MM.1S (cell line): ENCODE data around the gene EGR4.

Experiments used
- DNase-seq: peaks from one replicate; pipeline ENCODE4 v3.0.0-alpha.2; 2015
- H2AFZ ChIP-seq: fragments of 300-600 bp; sonication (generic); 2 replicates; pipeline ENCODE4 v1.6.0; 2016; ENCODE audit warnings: antibody characterized with exemption, low read length
- H3F3A ChIP-seq: fragments of 300-600 bp; sonication (generic); 2 replicates; pipeline ENCODE4 v1.6.1; 2016; ENCODE audit warnings: mild to moderate bottlenecking, antibody characterized with exemption, low read length, moderate library complexity, mixed read lengths; ENCODE audit not compliant: insufficient read depth
- H3K27ac ChIP-seq: fragments of 300-600 bp; sonication (generic); 2 replicates; pipeline ENCODE4 v1.5.1; 2016; ENCODE audit warnings: mild to moderate bottlenecking, low read length
- H3K27me3 ChIP-seq: fragments of 300-600 bp; sonication (generic); replicated peaks from 2 replicates; pipeline ENCODE4 v1.6.0; 2016; ENCODE audit warnings: low read length; ENCODE audit not compliant: insufficient read depth
- H3K36me3 ChIP-seq: fragments of 300-600 bp; sonication (generic); replicated peaks from 2 replicates; pipeline ENCODE4 v1.6.1; 2016; ENCODE audit warnings: mild to moderate bottlenecking, low read length, mixed read lengths; ENCODE audit not compliant: insufficient read depth
- H3K4me1 ChIP-seq: fragments of 300-600 bp; sonication (generic); 2 replicates; pipeline ENCODE4 v1.6.1; 2016; ENCODE audit warnings: low read length, mixed read lengths
- H3K4me2 ChIP-seq: fragments of 300-600 bp; sonication (generic); 2 replicates; pipeline ENCODE4 v1.6.0; 2016; ENCODE audit warnings: low read depth, low read length
- H3K4me3 ChIP-seq: fragments of 300-600 bp; sonication (generic); 2 replicates; pipeline ENCODE4 v1.5.1; 2016; ENCODE audit warnings: low read length, mixed read lengths
- H3K79me2 ChIP-seq: fragments of 300-600 bp; sonication (generic); 2 replicates; pipeline ENCODE4 v1.6.1; 2016; ENCODE audit warnings: mixed run types, low read length, mixed read lengths
- H3K9ac ChIP-seq: fragments of 300-600 bp; sonication (generic); 2 replicates; pipeline ENCODE4 v1.6.1; 2016; ENCODE audit warnings: low read length, mixed read lengths
- H3K9me2 ChIP-seq: fragments of 300-600 bp; sonication (generic); replicated peaks from 2 replicates; pipeline ENCODE4 v1.6.1; 2016; ENCODE audit warnings: mild to moderate bottlenecking, low read length, mixed read lengths; ENCODE audit not compliant: insufficient read depth
- H3K9me3 ChIP-seq: fragments of 300-600 bp; sonication (generic); replicated peaks from 2 replicates; pipeline ENCODE4 v1.6.1; 2016; ENCODE audit warnings: mild to moderate bottlenecking, low read length, mixed read lengths; ENCODE audit not compliant: insufficient read depth
- H4K20me1 ChIP-seq: fragments of 300-600 bp; sonication (generic); 2 replicates; pipeline ENCODE4 v1.6.1; 2016; ENCODE audit warnings: mild to moderate bottlenecking, low read length, moderate library complexity, mixed read lengths; ENCODE audit not compliant: insufficient read depth
- EZH2 ChIP-seq: fragments of 300-600 bp; sonication (generic); optimal IDR thresholded peaks from 2 replicates; pipeline ENCODE3; 2017; ENCODE audit warnings: low read depth, mild to moderate bottlenecking, antibody characterized with exemption, low read length, mixed read lengths
- EZH2phosphoT487 ChIP-seq: fragments of 300-600 bp; sonication (generic); IDR thresholded peaks from 2 replicates; pipeline ENCODE4 v1.6.1; 2018; ENCODE audit warnings: antibody characterized with exemption, low read length
- TF ChIP-seq, protein P1 (sequence below): fragments of 300-600 bp; sonication (generic); IDR thresholded peaks from 2 replicates; pipeline ENCODE4 v1.5.1; 2016; ENCODE audit warnings: antibody characterized with exemption, low read length, mixed read lengths

Gene EGR4

DNA sequence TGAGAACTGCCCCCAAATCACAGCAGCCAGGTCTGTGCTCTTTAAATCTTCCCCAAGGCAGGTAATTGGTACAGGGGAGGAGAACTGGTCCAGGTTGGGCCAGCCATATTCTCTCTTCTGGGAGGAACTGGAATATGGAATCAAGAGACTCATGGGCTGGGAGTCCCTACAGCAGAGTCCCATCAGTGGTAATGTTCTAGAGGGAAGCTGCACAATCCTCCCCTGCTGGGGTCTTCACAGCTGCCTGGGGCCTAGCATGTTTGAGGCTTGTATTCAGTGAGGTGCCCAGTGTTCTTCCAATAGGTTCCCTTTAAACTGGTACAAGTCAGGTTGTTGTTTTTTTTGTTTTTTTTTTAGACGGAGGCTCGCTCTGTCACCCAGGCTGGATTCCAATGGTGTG is 21.1 kb upstream of the EGR4 start:
- Histone ChIP-seq H3K9ac (no peak overlapping the region), H3K4me3 (no peak overlapping the region), H3K79me2 (no peaks in the 10 kb centered on the region), H3K27me3 (no peaks in the 10 kb centered on the region), H3K9me2 (no peaks in the 10 kb centered on the region), H4K20me1 (no peaks in the 10 kb centered on the region), H3F3A (no peaks in the 10 kb centered on the region), H3K27ac (no peak overlapping the region), H3K4me2 (no peak overlapping the region), H3K4me1 (no peaks in the 10 kb centered on the region), H3K9me3 (no peaks in the 10 kb centered on the region), H3K36me3 (no peaks in the 10 kb centered on the region), H2AFZ (no peak overlapping the region)
- TF ChIP-seq EZH2: no peak
- TF ChIP-seq, protein P1, sequence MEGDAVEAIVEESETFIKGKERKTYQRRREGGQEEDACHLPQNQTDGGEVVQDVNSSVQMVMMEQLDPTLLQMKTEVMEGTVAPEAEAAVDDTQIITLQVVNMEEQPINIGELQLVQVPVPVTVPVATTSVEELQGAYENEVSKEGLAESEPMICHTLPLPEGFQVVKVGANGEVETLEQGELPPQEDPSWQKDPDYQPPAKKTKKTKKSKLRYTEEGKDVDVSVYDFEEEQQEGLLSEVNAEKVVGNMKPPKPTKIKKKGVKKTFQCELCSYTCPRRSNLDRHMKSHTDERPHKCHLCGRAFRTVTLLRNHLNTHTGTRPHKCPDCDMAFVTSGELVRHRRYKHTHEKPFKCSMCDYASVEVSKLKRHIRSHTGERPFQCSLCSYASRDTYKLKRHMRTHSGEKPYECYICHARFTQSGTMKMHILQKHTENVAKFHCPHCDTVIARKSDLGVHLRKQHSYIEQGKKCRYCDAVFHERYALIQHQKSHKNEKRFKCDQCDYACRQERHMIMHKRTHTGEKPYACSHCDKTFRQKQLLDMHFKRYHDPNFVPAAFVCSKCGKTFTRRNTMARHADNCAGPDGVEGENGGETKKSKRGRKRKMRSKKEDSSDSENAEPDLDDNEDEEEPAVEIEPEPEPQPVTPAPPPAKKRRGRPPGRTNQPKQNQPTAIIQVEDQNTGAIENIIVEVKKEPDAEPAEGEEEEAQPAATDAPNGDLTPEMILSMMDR: no peak
- TF ChIP-seq EZH2phosphoT487: no peak
- no peak for DNase-seq

DNA sequence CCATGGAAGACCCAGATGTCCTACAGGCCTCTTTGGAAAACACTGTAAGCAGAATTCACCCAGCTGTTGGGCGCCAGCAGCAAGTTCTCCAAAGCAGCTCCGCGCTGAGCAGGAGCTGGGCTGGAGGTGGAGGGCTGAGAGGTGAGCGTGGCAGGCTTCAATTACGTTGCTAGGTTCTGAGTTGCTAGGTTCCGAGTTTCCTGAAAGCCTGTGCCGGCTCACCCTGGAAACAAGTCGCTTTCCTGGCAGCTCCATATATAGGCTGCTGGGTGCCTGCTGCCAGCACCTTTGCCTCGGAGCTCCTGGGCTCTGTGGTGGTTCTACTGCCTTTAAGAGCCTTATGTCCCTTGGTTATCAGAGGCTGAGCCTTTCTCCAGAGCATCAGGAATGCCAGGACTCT is 14.4 kb upstream of the EGR4 start:
- H2AFZ ChIP-seq: no peak overlapping the region
- H3K79me2 ChIP-seq: no peaks in the 10 kb centered on the region
- no peak overlapping the region for H3K27ac ChIP-seq
- no peak overlapping the region for H3K4me3 ChIP-seq
- H3K4me2 ChIP-seq: no peak overlapping the region
- H3K36me3 ChIP-seq: no peaks in the 10 kb centered on the region
- TF ChIP-seq EZH2 (no peak), EZH2phosphoT487 (no peak)
- TF ChIP-seq, protein P1: no peak
- H3F3A ChIP-seq: no peaks in the 10 kb centered on the region
- no peaks in the 10 kb centered on the region for H4K20me1 ChIP-seq
- no peaks in the 10 kb centered on the region for H3K4me1 ChIP-seq
- DNase-seq: no peak
- no peaks in the 10 kb centered on the region for H3K9me2 ChIP-seq
- no peak overlapping the region for H3K9ac ChIP-seq
- no peaks in the 10 kb centered on the region for H3K9me3 ChIP-seq
- H3K27me3 ChIP-seq: no peaks in the 10 kb centered on the region

DNA sequence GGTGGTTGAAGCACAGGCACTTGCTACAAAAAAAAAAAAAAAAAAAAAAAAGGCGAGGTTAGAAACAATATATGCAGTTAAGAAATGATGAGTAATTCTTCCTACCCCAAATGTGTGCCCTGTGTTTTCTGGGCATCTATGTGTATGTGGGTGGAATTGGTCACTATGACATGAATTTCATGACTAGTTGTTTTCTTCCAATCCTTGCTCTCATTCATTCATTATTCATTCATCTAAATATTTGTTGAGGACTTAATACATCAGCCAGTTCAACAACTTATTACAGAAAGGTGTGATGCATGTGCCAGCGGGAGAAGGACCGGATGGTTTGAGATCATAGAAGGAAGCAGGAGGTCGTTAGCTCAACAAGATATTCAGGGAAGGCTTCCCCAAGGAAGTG is 8.3 kb upstream of the EGR4 start:
- no peak for DNase-seq
- Histone ChIP-seq H2AFZ (no peak overlapping the region), H3K9me3 (no peaks in the 10 kb centered on the region), H4K20me1 (no peaks in the 10 kb centered on the region), H3K79me2 (no peaks in the 10 kb centered on the region), H3K27me3 (peaks cover 11% of the 10 kb centered on the region), H3K9me2 (no peaks in the 10 kb centered on the region), H3F3A (no peaks in the 10 kb centered on the region), H3K4me2 (no peak overlapping the region), H3K4me1 (no peaks in the 10 kb centered on the region), H3K9ac (no peak overlapping the region), H3K4me3 (no peak overlapping the region), H3K36me3 (no peaks in the 10 kb centered on the region), H3K27ac (no peak overlapping the region)
- TF ChIP-seq, protein P1: no peak

DNA sequence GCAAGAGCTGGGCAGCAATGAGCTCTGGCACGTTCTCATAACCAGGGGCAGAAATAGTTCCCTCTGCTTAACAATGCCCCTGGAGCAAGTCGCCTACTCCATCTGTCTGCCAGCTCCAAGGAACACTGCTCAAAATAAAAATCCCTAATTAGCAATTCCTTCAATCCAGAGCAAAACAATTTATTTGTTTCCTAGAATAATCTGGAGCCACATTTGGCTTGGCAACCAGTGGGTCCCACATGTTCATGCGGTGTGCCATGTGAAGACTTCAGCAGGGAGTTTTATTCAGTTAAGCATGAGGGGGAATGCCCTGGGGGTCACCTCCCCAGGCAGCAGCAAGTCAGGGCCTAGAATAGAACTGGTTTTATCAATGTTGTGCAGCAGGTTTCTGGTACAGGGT is 7.6 kb upstream of the EGR4 start:
- no peak overlapping the region for H2AFZ ChIP-seq
- no peaks in the 10 kb centered on the region for H4K20me1 ChIP-seq
- no peaks in the 10 kb centered on the region for H3K79me2 ChIP-seq
- H3K36me3 ChIP-seq: no peaks in the 10 kb centered on the region
- H3K4me2 ChIP-seq: no peak overlapping the region
- DNase-seq: no peak
- H3K27me3 ChIP-seq: peaks cover 18% of the 10 kb centered on the region
- H3K9me2 ChIP-seq: no peaks in the 10 kb centered on the region
- H3K4me3 ChIP-seq: no peak overlapping the region
- no peaks in the 10 kb centered on the region for H3K4me1 ChIP-seq
- no peaks in the 10 kb centered on the region for H3F3A ChIP-seq
- H3K9me3 ChIP-seq: no peaks in the 10 kb centered on the region
- H3K27ac ChIP-seq: no peak overlapping the region
- H3K9ac ChIP-seq: no peak overlapping the region
- TF ChIP-seq, protein P1: no peak
- TF ChIP-seq EZH2 (no peak), EZH2phosphoT487 (no peak)
